K562 (cell line): ENCODE results near the gene CARD11. TPM values are rescaled to one million over a fixed set of nuclear protein-coding genes. Genes with fewer than 3 reads are reported as not detected.

Experiments used
- ATAC-seq: fragments of 200-7000 bp; cut with Tn5 transposase; 3 replicates; pipeline ENCODE4 v1.9.1; 2020; ENCODE audit warnings: moderate library complexity
- BruUV-seq: library from RNA; stranded (reverse); fragments of 400-500 nt; replicated peaks from 2 replicates; lab custom pipeline; 2021; lab: Mats Ljungman, UMichigan
- CTCF ChIA-PET: fragments of 300-600 bp; formaldehyde crosslinking; extraction: SDS; loops from one replicate; lab custom pipeline; 2021; ENCODE audit warnings: low intra/inter-chr PET ratio; lab: Yijun Ruan, JAX
- POLR2A ChIA-PET: fragments of 300-600, 350-650 bp; sonication (Branson Sonifier 250); formaldehyde crosslinking; extraction: SDS; loops from one replicate; lab custom pipeline; 2021; ENCODE audit warnings: antibody characterized with exemption, inconsistent platforms; lab: Yijun Ruan, JAX
- DNase-seq, 4 experiments: peaks; one replicate each; pipeline versions ENCODE4 v3.0.0 to v3.0.0-alpha.2; 2011 to 2018; ENCODE audit warnings: low spot score in 3 of 4, mixed read lengths in 3 of 4; ENCODE audit errors: extremely low read depth in 1 of 4
- FAIRE-seq: peaks from 2 replicates; lab custom pipeline; 2011; peaks lifted over from hg19 to GRCh38; lab: Jason Lieb, UNC
- H2AFZ ChIP-seq: 2 replicates; pipeline ENCODE4 v1.6.0; 2011; ENCODE audit warnings: low read depth, low read length, control low read depth, inconsistent platforms
- H3K27ac ChIP-seq: fragments of 200-600 bp; 3 replicates; pipeline ENCODE4 v1.8.0; 2011; ENCODE audit warnings: low read depth, mild to moderate bottlenecking, control low read depth, inconsistent platforms, low read length, moderate library complexity, mixed read lengths; ENCODE audit errors: extremely low read depth
- H3K27me3 ChIP-seq, 2 experiments: fragments of 300-600 bp in 1 of 2; 2 replicates in 1 of 2; 3 replicates in 1 of 2; pipeline versions ENCODE4 v1.6.0 to v1.8.0; 2011; ENCODE audit warnings: inconsistent platforms in 2 of 2, low read length in 2 of 2, mild to moderate bottlenecking in 1 of 2, mixed read lengths in 1 of 2, moderate library complexity in 1 of 2; ENCODE audit not compliant: control insufficient read depth in 2 of 2, insufficient read depth in 2 of 2
- H3K36me3 ChIP-seq: fragments of 300-600 bp; 3 replicates; pipeline ENCODE4 v1.8.0; 2011; ENCODE audit warnings: mild to moderate bottlenecking, low read length, inconsistent platforms; ENCODE audit not compliant: control insufficient read depth, insufficient read depth
- H3K4me1 ChIP-seq, 2 experiments: fragments of 200-600 bp in 1 of 2; replicated peaks in 1 of 2; 2 replicates in 1 of 2; 3 replicates in 1 of 2; pipeline versions ENCODE4 v1.5.1 to v1.8.0; 2011; ENCODE audit warnings: inconsistent platforms in 2 of 2, low read length in 2 of 2, mild to moderate bottlenecking in 1 of 2, mixed read lengths in 1 of 2, moderate library complexity in 1 of 2; ENCODE audit not compliant: control insufficient read depth in 2 of 2, insufficient read depth in 2 of 2
- H3K4me2 ChIP-seq: 2 replicates; pipeline ENCODE4 v1.6.1; 2011; ENCODE audit warnings: low read length, control low read depth, inconsistent platforms, mixed read lengths; ENCODE audit not compliant: insufficient read depth
- H3K4me3 ChIP-seq: fragments of 200-600 bp; sonication (generic), shearing (Covaris generic); 2 replicates; pipeline ENCODE4 v1.5.1; 2016; ENCODE audit warnings: control low read depth, inconsistent platforms
- H3K79me2 ChIP-seq: fragments of 200-600 bp; 3 replicates; pipeline ENCODE4 v1.8.0; 2011; ENCODE audit warnings: low read length, inconsistent platforms; ENCODE audit not compliant: control insufficient read depth, insufficient read depth
- H3K9ac ChIP-seq, 2 experiments: 2 replicates each; pipeline versions ENCODE4 v1.6.0 to v1.6.1; 2011; ENCODE audit warnings: low read depth in 2 of 2, low read length in 2 of 2, control low read depth in 1 of 2, inconsistent platforms in 1 of 2, mild to moderate bottlenecking in 1 of 2, mixed read lengths in 1 of 2; ENCODE audit not compliant: insufficient read depth in 1 of 2
- H3K9me1 ChIP-seq: one replicate; pipeline ENCODE4 v1.6.0; 2011; ENCODE audit warnings: inconsistent platforms, mild to moderate bottlenecking, low read length, moderate library complexity; ENCODE audit not compliant: control insufficient read depth, insufficient read depth
- H3K9me3 ChIP-seq: replicated peaks from 2 replicates; pipeline ENCODE4 v1.5.1; 2011; ENCODE audit warnings: low read depth, low read length, inconsistent platforms; ENCODE audit not compliant: control insufficient read depth, insufficient read depth
- H4K20me1 ChIP-seq: replicated peaks from 2 replicates; pipeline ENCODE4 v1.6.1; 2011; ENCODE audit warnings: low read length, inconsistent platforms, mixed read lengths; ENCODE audit not compliant: control insufficient read depth, insufficient read depth
- CBX5 ChIP-seq: IDR thresholded peaks from 2 replicates; pipeline ENCODE4 v1.6.1; 2014; ENCODE audit warnings: low read depth, borderline replicate concordance
- CC2D1A ChIP-seq: fragments of 450-650 bp; IDR thresholded peaks from 2 replicates; pipeline ENCODE4 v1.6.1; 2017; ENCODE audit warnings: mild to moderate bottlenecking
- CHD1 ChIP-seq: fragments of 200-600 bp; sonication (generic); IDR thresholded peaks from one replicate; pipeline ENCODE4 v1.6.1; 2012; ENCODE audit warnings: mild to moderate bottlenecking, moderate library complexity, low read length, inconsistent platforms
- CHD2 ChIP-seq: IDR thresholded peaks from 2 replicates; pipeline ENCODE4 v1.6.1; 2011; ENCODE audit warnings: low read depth, low read length
- CREB5 ChIP-seq: fragments of 250-450 bp; sonication (Bioruptor Pico); IDR thresholded peaks from 2 replicates; pipeline ENCODE4 v1.5.0; 2020; ENCODE audit warnings: mild to moderate bottlenecking
- DACH1 ChIP-seq: fragments of 450-650 bp; IDR thresholded peaks from 2 replicates; pipeline ENCODE4 v1.6.1; 2018; ENCODE audit not compliant: partially characterized antibody
- HNRNPK ChIP-seq: fragments of 200-400 bp; formaldehyde crosslinking; IDR thresholded peaks from one replicate; pipeline ENCODE4 v1.6.1; 2018; ENCODE audit warnings: mild to moderate bottlenecking, low read depth, low read length; ENCODE audit not compliant: poor library complexity, severe bottlenecking
- KLF1 ChIP-seq: fragments of 450-650 bp; IDR thresholded peaks from 2 replicates; pipeline ENCODE4 v1.6.1; 2016; ENCODE audit warnings: missing genetic modification characterization, missing compliant biosample characterization
- NFYB ChIP-seq: IDR thresholded peaks from 2 replicates; pipeline ENCODE4 v1.6.1; 2011; ENCODE audit warnings: mild to moderate bottlenecking, moderate library complexity; ENCODE audit not compliant: insufficient read length; ENCODE audit errors: extremely low read depth
- NR4A1 ChIP-seq, 2 experiments: fragments of 250-450 bp in 1 of 2; fragments of 450-650 bp in 1 of 2; sonication (Bioruptor Pico) in 1 of 2; IDR thresholded peaks; 2 replicates each; pipeline versions ENCODE4 v1.4.0 to v1.6.1; 2016 to 2020; ENCODE audit warnings: mild to moderate bottlenecking in 2 of 2, missing compliant biosample characterization in 1 of 2, missing genetic modification characterization in 1 of 2, moderate library complexity in 1 of 2
- PRPF4 ChIP-seq: fragments of 200-400 bp; formaldehyde crosslinking; IDR thresholded peaks from one replicate; pipeline ENCODE4 v1.6.1; 2017; ENCODE audit warnings: low read length, low read depth, mild to moderate bottlenecking; ENCODE audit not compliant: insufficient read depth, poor library complexity, severe bottlenecking
- TOE1 ChIP-seq, 2 experiments: fragments of 450-650 bp in 1 of 2; sonication (generic) in 1 of 2; formaldehyde crosslinking in 1 of 2; IDR thresholded peaks; 2 replicates each; pipeline versions ENCODE4 v1.7.1 to v1.8.0; 2016 to 2022; ENCODE audit warnings: borderline replicate concordance in 2 of 2, mild to moderate bottlenecking in 2 of 2, antibody characterized with exemption in 1 of 2, inconsistent platforms in 1 of 2, low read depth in 1 of 2, missing genetic modification reagents in 1 of 2, moderate library complexity in 1 of 2
- ZNF121 ChIP-seq: sonication (generic); formaldehyde crosslinking; conservative IDR thresholded peaks from 2 replicates; pipeline ENCODE4 v1.8.0; 2022; ENCODE audit warnings: missing genetic modification reagents
- ZNF280A ChIP-seq: fragments of 450-650 bp; IDR thresholded peaks from 2 replicates; pipeline ENCODE4 v1.6.1; 2018; ENCODE audit warnings: mild to moderate bottlenecking, low read depth; ENCODE audit not compliant: partially characterized antibody
- ZNF280B ChIP-seq: fragments of 250-450 bp; sonication (Bioruptor Pico); IDR thresholded peaks from 2 replicates; pipeline ENCODE4 v1.5.1; 2021; ENCODE audit warnings: mild to moderate bottlenecking
- ZNF41 ChIP-seq: fragments of 250-450 bp; sonication (Bioruptor Pico); conservative IDR thresholded peaks from 2 replicates; pipeline ENCODE4 v1.4.0; 2020; ENCODE audit warnings: mild to moderate bottlenecking
- ZNF444 ChIP-seq: fragments of 250-450 bp; sonication (Bioruptor Pico); IDR thresholded peaks from 2 replicates; pipeline ENCODE4 v1.4.0; 2020; ENCODE audit warnings: mild to moderate bottlenecking, moderate library complexity
- ZNF644 ChIP-seq: fragments of 200-800 bp; sonication (Bioruptor generic); IDR thresholded peaks from 2 replicates; pipeline ENCODE4 v1.6.1; 2016; ENCODE audit warnings: low read depth, missing genetic modification characterization, missing compliant biosample characterization
- ZSCAN29 ChIP-seq: fragments of 450-650 bp; IDR thresholded peaks from 2 replicates; pipeline ENCODE4 v1.6.1; 2017
- WGBS: fragments of 100-300 bp; shearing (Covaris generic); methylation state at CpG from one replicate; pipeline ENCODE4 v1.1.6; 2016; ENCODE audit warnings: low coverage, mixed read lengths; ENCODE audit not compliant: insufficient coverage; ENCODE audit errors: missing lambda C conversion rate; 5-methylcytosine and 5-hydroxymethylcytosine counted together
- in situ Hi-C: fragments of 300-500 bp; cut with MboI; formaldehyde crosslinking; loops from 4 replicates; pipeline ENCODE4 v1.15.0; 2018; ENCODE audit warnings: inconsistent platforms, mixed read lengths
- intact Hi-C: fragments of 100-400 bp; cut with micrococcal nuclease; formaldehyde crosslinking; loops from 2 replicates; pipeline ENCODE4 v1.14.2; 2022
- polyA plus RNA-seq, 8 experiments: library from polyadenylated mRNA; depleted of rRNA in 4 of 8; stranded (reverse) in 5 of 8; unstranded in 3 of 8; fragments of >200 nt; fragmentation: Nextera tagmentation in 2 of 8; fragmentation: Illumina TruSeq in 1 of 8; extraction: Ambion mirVana in 2 of 8; extraction: Trizol in 1 of 8; gene quantifications; 2 replicates each; pipeline versions ENCODE4 v1.2.1 to v1.2.3, GENCODE V29; 2011 to 2014; ENCODE audit warnings: inconsistent platforms in 1 of 8, missing spikeins in 1 of 8
- total RNA-seq, 7 experiments: library from RNA; depleted of rRNA in 6 of 7; stranded (reverse); fragments of >200 nt in 6 of 7; fragmentation: Illumina TruSeq in 2 of 7; extraction: Trizol in 2 of 7; gene quantifications; 2 replicates each; pipeline versions ENCODE4 v1.2.1 to v1.2.3, GENCODE V29; 2011 to 2021; ENCODE audit warnings: low replicate concordance in 1 of 7

The CARD11 gene
- total and polyA plus RNA-seq, 9 of the 15 experiments (the other 6 are each of a cell fraction or from before 2014, with no cell fraction given) = 0.07 to 12.8 (median 5.7) TPM

GRCh38 chr7:2965745-2966270 is 77.9 kb downstream of the CARD11 start:
- in situ Hi-C loops = no loop called here
- no TSS peak for BruUV-seq
- POLR2A ChIA-PET = interaction anchor here (1.1 to 1.8 kb wide), 3 partner anchors 9 to 11 kb away, joined by 3 to 8 read pairs (median 4); no protein-coding TSS in a partner anchor
- TF ChIP-seq ZNF280B (CRISPR knock-in tag) (no peak), NR4A1 (CRISPR knock-in tag; IDR thresholded peaks at IDR 0.05) (no peak), NR4A1 (tag; IDR thresholded peaks at IDR 0.05) (no peak), ZNF444 (CRISPR knock-in tag) (no peak), CHD1 (no peak), TOE1 (IDR thresholded peaks at IDR 0.05; ENCODE audit: borderline replicate concordance) (no peak), TOE1 (CRISPR knock-in tag; IDR thresholded peaks at IDR 0.05; ENCODE audit: borderline replicate concordance, low read depth) (no peak), ZSCAN29 (no peak), CHD2 (no peak), CC2D1A (0 out of 2 replicates have a peak, but pooled peaks have one; percentile 13), CBX5 (peak; percentile 48; the same call in 1 of the 2 replicates), ZNF280A (peak; percentile 53), DACH1 (no peak), HNRNPK (no peak), NFYB (no peak), KLF1 (tag) (no peak), PRPF4 (no peak), ZNF41 (no peak), ZNF644 (tag) (no peak), ZNF121 (CRISPR knock-in tag) (no peak), CREB5 (CRISPR knock-in tag) (no peak)

More at GRCh38 chr7:2965745-2966270, 77.9 kb downstream of the CARD11 start:
- no peaks in the 10 kb centered on the region for H3K9me1 ChIP-seq
- no peaks in the 10 kb centered on the region for H3K79me2 ChIP-seq
- FAIRE-seq (no peak), ATAC-seq (no peak), DNase-seq (no peak)
- no peak overlapping the region for H3K4me2 ChIP-seq
- intact Hi-C loops = no loop called here
- no peak overlapping the region for H2AFZ ChIP-seq
- H3K9ac ChIP-seq = no peak overlapping the region
- H3K4me3 ChIP-seq = no peak overlapping the region
- CTCF ChIA-PET = no interaction called here
- no peaks in the 10 kb centered on the region for H4K20me1 ChIP-seq
- WGBS = 6% methylated on average over 1 of the region's 1 CpG
- H3K36me3 ChIP-seq = no peaks in the 10 kb centered on the region
- peaks cover 8% of the 10 kb centered on the region for H3K9me3 ChIP-seq
- H3K4me1 ChIP-seq = peaks cover 0 to 8% of the 10 kb centered on the region in 2 experiments; a peak in 1 of 5 replicates
- no peak overlapping the region for H3K27ac ChIP-seq
- no peaks in the 10 kb centered on the region for H3K27me3 ChIP-seq
